ENCODE data around the gene TIMM50. TPM values are rescaled to one million over a fixed set of nuclear protein-coding genes. Genes with fewer than 3 reads are reported as not detected.

TIMM50 gene
- total and polyA plus RNA-seq, 2 of the 13 experiments (the other 11 are each of a cell fraction or from before 2014, with no cell fraction given): 91.1 to 92.5 TPM

DNA sequence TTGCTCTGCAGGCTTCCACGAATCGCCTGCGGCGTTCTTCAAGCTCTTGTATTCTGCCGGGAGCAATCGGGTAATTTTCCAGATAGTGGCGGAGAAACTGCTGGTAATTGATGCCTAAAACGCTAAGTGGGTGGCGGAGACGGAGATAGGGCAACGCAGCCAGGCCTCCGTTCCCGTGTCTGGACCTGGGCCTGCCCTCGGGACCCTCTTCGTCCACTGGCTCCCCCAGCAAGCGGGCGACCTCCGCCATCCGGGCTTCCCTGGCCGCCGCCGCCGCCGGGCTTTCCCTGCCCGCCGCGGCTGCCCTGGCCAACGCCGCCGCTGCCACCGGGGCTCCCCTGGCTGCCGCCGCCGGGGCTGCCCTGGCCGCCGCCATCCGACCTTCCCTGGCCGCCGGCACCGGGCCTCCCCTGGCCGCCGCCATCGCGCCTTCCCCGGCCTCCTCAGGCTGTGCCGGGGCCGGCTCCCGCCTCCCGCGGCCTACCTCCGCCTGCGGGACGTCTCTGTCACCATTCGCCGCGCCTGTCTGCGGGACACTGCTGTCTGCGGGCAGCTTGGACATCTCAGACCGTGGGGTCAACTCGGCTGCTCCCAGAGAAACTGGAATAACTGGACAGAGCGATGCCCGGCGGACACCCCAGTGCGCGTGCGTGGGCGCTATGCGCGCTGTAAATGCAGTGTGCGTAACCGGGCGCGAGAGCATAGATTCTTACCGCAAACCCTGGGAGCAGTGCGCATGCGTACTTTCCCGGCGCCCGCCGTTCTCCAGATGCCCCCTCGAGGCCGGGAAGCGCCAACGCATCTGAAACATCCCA lies 59.1 kb downstream of the TIMM50 start, which contains the start of gene EID2 (continued):
- TF ChIP-seq, protein P1, sequence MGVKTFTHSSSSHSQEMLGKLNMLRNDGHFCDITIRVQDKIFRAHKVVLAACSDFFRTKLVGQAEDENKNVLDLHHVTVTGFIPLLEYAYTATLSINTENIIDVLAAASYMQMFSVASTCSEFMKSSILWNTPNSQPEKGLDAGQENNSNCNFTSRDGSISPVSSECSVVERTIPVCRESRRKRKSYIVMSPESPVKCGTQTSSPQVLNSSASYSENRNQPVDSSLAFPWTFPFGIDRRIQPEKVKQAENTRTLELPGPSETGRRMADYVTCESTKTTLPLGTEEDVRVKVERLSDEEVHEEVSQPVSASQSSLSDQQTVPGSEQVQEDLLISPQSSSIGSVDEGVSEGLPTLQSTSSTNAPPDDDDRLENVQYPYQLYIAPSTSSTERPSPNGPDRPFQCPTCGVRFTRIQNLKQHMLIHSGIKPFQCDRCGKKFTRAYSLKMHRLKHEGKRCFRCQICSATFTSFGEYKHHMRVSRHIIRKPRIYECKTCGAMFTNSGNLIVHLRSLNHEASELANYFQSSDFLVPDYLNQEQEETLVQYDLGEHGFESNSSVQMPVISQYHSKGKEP (CRISPR knock-in tag; IDR thresholded peaks at IDR 0.05): peak; percentile 32; the same call in 1 of the 2 replicates
- TF ChIP-seq, protein P2, sequence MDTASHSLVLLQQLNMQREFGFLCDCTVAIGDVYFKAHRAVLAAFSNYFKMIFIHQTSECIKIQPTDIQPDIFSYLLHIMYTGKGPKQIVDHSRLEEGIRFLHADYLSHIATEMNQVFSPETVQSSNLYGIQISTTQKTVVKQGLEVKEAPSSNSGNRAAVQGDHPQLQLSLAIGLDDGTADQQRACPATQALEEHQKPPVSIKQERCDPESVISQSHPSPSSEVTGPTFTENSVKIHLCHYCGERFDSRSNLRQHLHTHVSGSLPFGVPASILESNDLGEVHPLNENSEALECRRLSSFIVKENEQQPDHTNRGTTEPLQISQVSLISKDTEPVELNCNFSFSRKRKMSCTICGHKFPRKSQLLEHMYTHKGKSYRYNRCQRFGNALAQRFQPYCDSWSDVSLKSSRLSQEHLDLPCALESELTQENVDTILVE (CRISPR knock-in tag; IDR thresholded peaks at IDR 0.05): peak; percentile 39; the same call in 1 of the 2 replicates
- TF ChIP-seq, protein P3, sequence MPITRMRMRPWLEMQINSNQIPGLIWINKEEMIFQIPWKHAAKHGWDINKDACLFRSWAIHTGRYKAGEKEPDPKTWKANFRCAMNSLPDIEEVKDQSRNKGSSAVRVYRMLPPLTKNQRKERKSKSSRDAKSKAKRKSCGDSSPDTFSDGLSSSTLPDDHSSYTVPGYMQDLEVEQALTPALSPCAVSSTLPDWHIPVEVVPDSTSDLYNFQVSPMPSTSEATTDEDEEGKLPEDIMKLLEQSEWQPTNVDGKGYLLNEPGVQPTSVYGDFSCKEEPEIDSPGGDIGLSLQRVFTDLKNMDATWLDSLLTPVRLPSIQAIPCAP (CRISPR knock-in tag; IDR thresholded peaks at IDR 0.05; ENCODE audit: low read depth): no peak
- TF ChIP-seq ZC3H4 (CRISPR knock-in tag; IDR thresholded peaks at IDR 0.05; ENCODE audit: borderline replicate concordance): no peak
- peak; percentile 48; the same call in 1 of the 2 replicates for TF ChIP-seq HDAC1 (CRISPR knock-in tag; IDR thresholded peaks at IDR 0.05)
- peak; percentile 66 for TF ChIP-seq SALL1 (CRISPR knock-in tag; IDR thresholded peaks at IDR 0.05)
- 0 out of 2 replicates have a peak, but pooled peaks have one; percentile 50 for TF ChIP-seq RNF2 (conservative IDR thresholded peaks at IDR 0.05; ENCODE audit: low read depth)
- no peak; the same call in 1 of the 2 replicates for TF ChIP-seq CBX5 (CRISPR knock-in tag; IDR thresholded peaks at IDR 0.05; ENCODE audit: borderline replicate concordance)
- TF ChIP-seq ZBTB38 (CRISPR knock-in tag; IDR thresholded peaks at IDR 0.05): peak; percentile 34; the same call in 1 of the 2 replicates
- TF ChIP-seq POLR2G (IDR thresholded peaks at IDR 0.05; ENCODE audit: low read depth, low read length): peak; percentile 87
- TF ChIP-seq HMG20B (CRISPR knock-in tag; conservative IDR thresholded peaks at IDR 0.05): no peak
- no peak for TF ChIP-seq SMARCE1 (IDR thresholded peaks at IDR 0.05; ENCODE audit: borderline replicate concordance)
- TF ChIP-seq KLF12 (CRISPR knock-in tag; IDR thresholded peaks at IDR 0.05; ENCODE audit: borderline replicate concordance): peak; percentile 66; the same call in 1 of the 2 replicates
- TF ChIP-seq, protein P4, sequence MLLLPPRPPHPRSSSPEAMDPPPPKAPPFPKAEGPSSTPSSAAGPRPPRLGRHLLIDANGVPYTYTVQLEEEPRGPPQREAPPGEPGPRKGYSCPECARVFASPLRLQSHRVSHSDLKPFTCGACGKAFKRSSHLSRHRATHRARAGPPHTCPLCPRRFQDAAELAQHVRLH (CRISPR knock-in tag; IDR thresholded peaks at IDR 0.05; ENCODE audit: borderline replicate concordance, low read depth): peak; percentile 5; the same call in 1 of the 2 replicates
- no peak for TF ChIP-seq CENPX (CRISPR knock-in tag; IDR thresholded peaks at IDR 0.05)
- TF ChIP-seq, protein P5, sequence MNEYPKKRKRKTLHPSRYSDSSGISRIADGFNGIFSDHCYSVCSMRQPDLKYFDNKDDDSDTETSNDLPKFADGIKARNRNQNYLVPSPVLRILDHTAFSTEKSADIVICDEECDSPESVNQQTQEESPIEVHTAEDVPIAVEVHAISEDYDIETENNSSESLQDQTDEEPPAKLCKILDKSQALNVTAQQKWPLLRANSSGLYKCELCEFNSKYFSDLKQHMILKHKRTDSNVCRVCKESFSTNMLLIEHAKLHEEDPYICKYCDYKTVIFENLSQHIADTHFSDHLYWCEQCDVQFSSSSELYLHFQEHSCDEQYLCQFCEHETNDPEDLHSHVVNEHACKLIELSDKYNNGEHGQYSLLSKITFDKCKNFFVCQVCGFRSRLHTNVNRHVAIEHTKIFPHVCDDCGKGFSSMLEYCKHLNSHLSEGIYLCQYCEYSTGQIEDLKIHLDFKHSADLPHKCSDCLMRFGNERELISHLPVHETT (CRISPR knock-in tag; conservative IDR thresholded peaks at IDR 0.05): no peak
- TF ChIP-seq NFATC3 (CRISPR knock-in tag; IDR thresholded peaks at IDR 0.05): no peak
- TF ChIP-seq, protein P6, sequence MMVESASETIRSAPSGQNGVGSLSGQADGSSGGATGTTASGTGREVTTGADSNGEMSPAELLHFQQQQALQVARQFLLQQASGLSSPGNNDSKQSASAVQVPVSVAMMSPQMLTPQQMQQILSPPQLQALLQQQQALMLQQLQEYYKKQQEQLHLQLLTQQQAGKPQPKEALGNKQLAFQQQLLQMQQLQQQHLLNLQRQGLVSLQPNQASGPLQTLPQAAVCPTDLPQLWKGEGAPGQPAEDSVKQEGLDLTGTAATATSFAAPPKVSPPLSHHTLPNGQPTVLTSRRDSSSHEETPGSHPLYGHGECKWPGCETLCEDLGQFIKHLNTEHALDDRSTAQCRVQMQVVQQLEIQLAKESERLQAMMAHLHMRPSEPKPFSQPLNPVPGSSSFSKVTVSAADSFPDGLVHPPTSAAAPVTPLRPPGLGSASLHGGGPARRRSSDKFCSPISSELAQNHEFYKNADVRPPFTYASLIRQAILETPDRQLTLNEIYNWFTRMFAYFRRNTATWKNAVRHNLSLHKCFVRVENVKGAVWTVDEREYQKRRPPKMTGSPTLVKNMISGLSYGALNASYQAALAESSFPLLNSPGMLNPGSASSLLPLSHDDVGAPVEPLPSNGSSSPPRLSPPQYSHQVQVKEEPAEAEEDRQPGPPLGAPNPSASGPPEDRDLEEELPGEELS (CRISPR knock-in tag; IDR thresholded peaks at IDR 0.05): peak; percentile 35; the same call in 1 of the 2 replicates
- TF ChIP-seq, protein P7, sequence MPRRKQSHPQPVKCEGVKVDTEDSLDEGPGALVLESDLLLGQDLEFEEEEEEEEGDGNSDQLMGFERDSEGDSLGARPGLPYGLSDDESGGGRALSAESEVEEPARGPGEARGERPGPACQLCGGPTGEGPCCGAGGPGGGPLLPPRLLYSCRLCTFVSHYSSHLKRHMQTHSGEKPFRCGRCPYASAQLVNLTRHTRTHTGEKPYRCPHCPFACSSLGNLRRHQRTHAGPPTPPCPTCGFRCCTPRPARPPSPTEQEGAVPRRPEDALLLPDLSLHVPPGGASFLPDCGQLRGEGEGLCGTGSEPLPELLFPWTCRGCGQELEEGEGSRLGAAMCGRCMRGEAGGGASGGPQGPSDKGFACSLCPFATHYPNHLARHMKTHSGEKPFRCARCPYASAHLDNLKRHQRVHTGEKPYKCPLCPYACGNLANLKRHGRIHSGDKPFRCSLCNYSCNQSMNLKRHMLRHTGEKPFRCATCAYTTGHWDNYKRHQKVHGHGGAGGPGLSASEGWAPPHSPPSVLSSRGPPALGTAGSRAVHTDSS (CRISPR knock-in tag; conservative IDR thresholded peaks at IDR 0.05): 0 out of 2 replicates have a peak, but pooled peaks have one; percentile 64
- TF ChIP-seq ZFP37 (CRISPR knock-in tag; IDR thresholded peaks at IDR 0.05; ENCODE audit: borderline replicate concordance): peak; percentile 61; the same call in 1 of the 2 replicates

Measured in HepG2 (cell line).